ENCODE measurements around the gene DOCK2. TPM values are rescaled to one million over a fixed set of nuclear protein-coding genes. Genes with fewer than 3 reads are reported as not detected.

DOCK2 gene
- polyA plus RNA-seq, 3 donors, result 57.5 to 178 (median 115) TPM

DNA sequence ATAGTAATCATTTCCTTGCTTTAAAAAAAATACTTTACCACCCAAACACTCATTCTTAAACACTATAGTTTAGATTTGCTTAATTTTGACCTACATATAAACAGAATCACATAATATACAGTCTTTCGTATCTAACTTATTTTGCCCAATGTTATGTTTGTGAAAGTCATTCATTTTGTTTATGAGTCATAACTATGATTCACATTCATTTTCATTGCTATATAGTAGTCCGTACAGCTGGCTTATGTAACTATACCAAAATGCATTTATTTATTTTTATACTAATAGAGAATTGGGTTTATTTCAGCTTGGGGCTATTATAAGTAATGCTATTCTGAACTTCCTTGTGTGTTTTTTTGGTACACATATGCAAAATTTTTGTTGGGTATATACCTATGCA lies 434.7 kb downstream of the DOCK2 start:
- DNase-seq, result no peak
- Histone ChIP-seq H3K36me3 (replicated peaks in 1 of 2; ENCODE audit: control insufficient read depth in 1 of 2, insufficient read depth in 2 of 2, low read length in 2 of 2) (peaks cover 92 to 98% of the 10 kb centered on the region in 2 donors), H3K27me3 (ENCODE audit: control insufficient read depth in 2 of 2, insufficient read depth in 2 of 2, low read length in 2 of 2) (no peaks in the 10 kb centered on the region), H3K79me2 (ENCODE audit: insufficient read depth, low read length) (no peaks in the 10 kb centered on the region), H3K27ac (ENCODE audit: low read depth in 1 of 2, low read length in 2 of 2) (no peak overlapping the region), H4K20me1 (ENCODE audit: insufficient read depth, low read length) (peaks cover 57% of the 10 kb centered on the region), H2AFZ (ENCODE audit: insufficient read depth, low read depth, low read length, poor library complexity, severe bottlenecking) (no peak overlapping the region), H3K9ac (ENCODE audit: insufficient read depth, low read length, poor library complexity, severe bottlenecking) (no peak overlapping the region), H3K9me3 (replicated peaks in 1 of 2; ENCODE audit: control insufficient read depth in 1 of 2, insufficient read depth in 1 of 2, low read length in 2 of 2) (no peaks in the 10 kb centered on the region), H3K4me1 (ENCODE audit: control insufficient read depth in 1 of 2, insufficient read depth in 2 of 2, low read length in 2 of 2) (no peaks in the 10 kb centered on the region), H3K4me3 (replicated peaks in 1 of 3; ENCODE audit: low read depth in 2 of 3, low read length in 3 of 3) (no peak overlapping the region), H3K4me2 (replicated peaks; ENCODE audit: extremely low read depth, low read length, poor library complexity, severe bottlenecking) (no peak overlapping the region)
- Mint-ChIP-seq H3K27me3 (ENCODE audit: low read depth in 3 of 3) (no peaks in the 10 kb centered on the region), H3K4me1 (no peaks in the 10 kb centered on the region), H3K4me3 (no peak overlapping the region), H3K9me3 (peaks cover 0 to 8% (median 2%) of the 10 kb centered on the region in 7 donors), H3K27ac (no peak overlapping the region), H3K36me3 (peaks cover 91 to 92% of the 10 kb centered on the region in 2 donors)
- no CpG with 5 or more reads among the region's 2 CpGs for WGBS (ENCODE audit: insufficient coverage)
- intact Hi-C loops (cut with micrococcal nuclease), result no loop called here
- no peak for TF ChIP-seq CTCF (IDR thresholded peaks at IDR 0.05)

- no peak overlapping the region for H3K9ac ChIP-seq (ENCODE audit: insufficient read depth, low read length, poor library complexity, severe bottlenecking)
- no peaks in the 10 kb centered on the region for H3K9me3 ChIP-seq (replicated peaks in 1 of 2; ENCODE audit: control insufficient read depth in 1 of 2, insufficient read depth in 1 of 2, low read length in 2 of 2)
- Mint-ChIP-seq H3K27ac (no peak overlapping the region), H3K4me1 (no peaks in the 10 kb centered on the region), H3K36me3 (peaks cover 91 to 92% of the 10 kb centered on the region in 2 donors), H3K9me3 (no peaks in the 10 kb centered on the region), H3K27me3 (ENCODE audit: low read depth in 3 of 3) (no peaks in the 10 kb centered on the region), H3K4me3 (no peak overlapping the region)
- peaks cover 92 to 98% of the 10 kb centered on the region in 2 donors for H3K36me3 ChIP-seq (replicated peaks in 1 of 2; ENCODE audit: control insufficient read depth in 1 of 2, insufficient read depth in 2 of 2, low read length in 2 of 2)
- no peak overlapping the region for H2AFZ ChIP-seq (ENCODE audit: insufficient read depth, low read depth, low read length, poor library complexity, severe bottlenecking)
- no peak for DNase-seq
- intact Hi-C loops (cut with micrococcal nuclease), result no loop called here
- TF ChIP-seq CTCF (IDR thresholded peaks at IDR 0.05), result no peak
- no peaks in the 10 kb centered on the region for H3K79me2 ChIP-seq (ENCODE audit: insufficient read depth, low read length)
- 100% methylated on average over 3 of the region's 7 CpGs for WGBS (ENCODE audit: insufficient coverage)
- no peak overlapping the region for H3K27ac ChIP-seq (ENCODE audit: low read depth in 1 of 2, low read length in 2 of 2)
- H3K4me3 ChIP-seq (replicated peaks in 1 of 3; ENCODE audit: low read depth in 2 of 3, low read length in 3 of 3), result no peak overlapping the region
- H4K20me1 ChIP-seq (ENCODE audit: insufficient read depth, low read length), result peaks cover 61% of the 10 kb centered on the region
- H3K4me1 ChIP-seq (ENCODE audit: control insufficient read depth in 1 of 2, insufficient read depth in 2 of 2, low read length in 2 of 2), result no peaks in the 10 kb centered on the region
- H3K27me3 ChIP-seq (ENCODE audit: control insufficient read depth in 2 of 2, insufficient read depth in 2 of 2, low read length in 2 of 2), result no peaks in the 10 kb centered on the region
- H3K4me2 ChIP-seq (replicated peaks; ENCODE audit: extremely low read depth, low read length, poor library complexity, severe bottlenecking), result no peak overlapping the region
Measured at GRCh38 chr5:170075696-170076095, 438.6 kb downstream of the DOCK2 start.

Measured in CD14-positive monocyte (primary cell).